ENCODE measurements around the gene LYSMD2.

GRCh38 chr15:51783967-51784366 lies 46.5 kb upstream of the LYSMD2 start:
- TF ChIP-seq, protein P1, sequence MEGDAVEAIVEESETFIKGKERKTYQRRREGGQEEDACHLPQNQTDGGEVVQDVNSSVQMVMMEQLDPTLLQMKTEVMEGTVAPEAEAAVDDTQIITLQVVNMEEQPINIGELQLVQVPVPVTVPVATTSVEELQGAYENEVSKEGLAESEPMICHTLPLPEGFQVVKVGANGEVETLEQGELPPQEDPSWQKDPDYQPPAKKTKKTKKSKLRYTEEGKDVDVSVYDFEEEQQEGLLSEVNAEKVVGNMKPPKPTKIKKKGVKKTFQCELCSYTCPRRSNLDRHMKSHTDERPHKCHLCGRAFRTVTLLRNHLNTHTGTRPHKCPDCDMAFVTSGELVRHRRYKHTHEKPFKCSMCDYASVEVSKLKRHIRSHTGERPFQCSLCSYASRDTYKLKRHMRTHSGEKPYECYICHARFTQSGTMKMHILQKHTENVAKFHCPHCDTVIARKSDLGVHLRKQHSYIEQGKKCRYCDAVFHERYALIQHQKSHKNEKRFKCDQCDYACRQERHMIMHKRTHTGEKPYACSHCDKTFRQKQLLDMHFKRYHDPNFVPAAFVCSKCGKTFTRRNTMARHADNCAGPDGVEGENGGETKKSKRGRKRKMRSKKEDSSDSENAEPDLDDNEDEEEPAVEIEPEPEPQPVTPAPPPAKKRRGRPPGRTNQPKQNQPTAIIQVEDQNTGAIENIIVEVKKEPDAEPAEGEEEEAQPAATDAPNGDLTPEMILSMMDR (IDR thresholded peaks at IDR 0.05 in 8 of 11, conservative IDR thresholded peaks at IDR 0.05 in 3 of 11) = no peak
- no peak for TF ChIP-seq POLR2A (IDR thresholded peaks at IDR 0.05)

Data from spleen (tissue), 7 donors.